Panc1 (cell line): ENCODE data around the gene PDXDC1. TPM values are rescaled to one million over a fixed set of nuclear protein-coding genes. Genes with fewer than 3 reads are reported as not detected.
"Not testable (repeated sequence)": the region's sequence is repeated elsewhere in the genome, so short reads cannot be mapped to it uniquely, and the experiment has no call there.

Experiments used
- ATAC-seq: fragments of 200-7000 bp; cut with Tn5 transposase; 2 replicates; pipeline ENCODE4 v1.9.1; 2020; ENCODE audit warnings: mild to moderate bottlenecking, moderate library complexity
- BruUV-seq: library from RNA; stranded (reverse); fragments of 400-500 nt; replicated peaks from 2 replicates; lab custom pipeline; 2021; lab: Mats Ljungman, UMichigan
- CTCF ChIA-PET: fragments of 300-600 bp; sonication (Branson Sonifier 250); formaldehyde crosslinking; loops from one replicate; lab custom pipeline; 2022; ENCODE audit warnings: antibody characterized with exemption; lab: Charles Lee
- POLR2A ChIA-PET: fragments of 300-600 bp; sonication (Branson Sonifier 250); formaldehyde crosslinking; loops from one replicate; lab custom pipeline; 2022; ENCODE audit warnings: antibody characterized with exemption; lab: Charles Lee
- DNase-seq: peaks from one replicate; pipeline ENCODE4 v3.0.0-alpha.2; 2010; ENCODE audit warnings: low read depth, low spot score
- H3K27ac ChIP-seq: 2 replicates; pipeline ENCODE4 v1.5.1; 2011; ENCODE audit warnings: mild to moderate bottlenecking, low read length, inconsistent platforms
- H3K27me3 ChIP-seq: fragments of 200-500 bp; sonication (Bioruptor generic); 2 replicates; pipeline ENCODE4 v1.6.0; 2014; ENCODE audit warnings: low read length, inconsistent platforms; ENCODE audit not compliant: control insufficient read depth, insufficient read depth
- H3K36me3 ChIP-seq: fragments of 200-500 bp; sonication (Bioruptor generic); 2 replicates; pipeline ENCODE4 v1.5.1; 2014; ENCODE audit warnings: inconsistent platforms, mild to moderate bottlenecking, low read length, moderate library complexity; ENCODE audit not compliant: control insufficient read depth, insufficient read depth
- H3K4me1 ChIP-seq: 2 replicates; pipeline ENCODE4 v1.5.1; 2011; ENCODE audit warnings: inconsistent platforms, mild to moderate bottlenecking, low read length, moderate library complexity; ENCODE audit not compliant: control insufficient read depth, insufficient read depth
- H3K4me3 ChIP-seq, 2 experiments: 2 replicates each; pipeline ENCODE4 v1.5.1; 2011 to 2012; ENCODE audit warnings: low read depth in 2 of 2, low read length in 2 of 2, mild to moderate bottlenecking in 2 of 2, inconsistent platforms in 1 of 2, moderate library complexity in 1 of 2
- H3K9me3 ChIP-seq: fragments of 200-500 bp; sonication (Bioruptor generic); 2 replicates; pipeline ENCODE4 v1.5.1; 2014; ENCODE audit warnings: low read depth, mild to moderate bottlenecking, inconsistent platforms, low read length, moderate library complexity; ENCODE audit not compliant: control insufficient read depth, insufficient read depth
- SIN3A ChIP-seq: IDR thresholded peaks from 2 replicates; pipeline ENCODE4 v1.6.1; 2012; ENCODE audit warnings: low read depth, mild to moderate bottlenecking, low read length, moderate library complexity, borderline replicate concordance; ENCODE audit not compliant: insufficient read depth
- in situ Hi-C: cut with HindIII; loops from 2 replicates; pipeline ENCODE4 v1.10.0; 2016; ENCODE audit warnings: low sequenced_read_pairs, low pct_unique_long_range_greater_than_20kb
- intact Hi-C: fragments of 100-400 bp; cut with micrococcal nuclease; formaldehyde crosslinking; loops from one replicate; pipeline ENCODE4 v1.10.0; 2022; ENCODE audit not compliant: unreplicated experiment
- total RNA-seq: library from RNA; stranded (reverse); gene quantifications from one replicate; pipeline ENCODE4 v1.2.1, GENCODE V29; 2021; ENCODE audit not compliant: unreplicated experiment

PDXDC1 gene
- total RNA-seq, 1 experiment from 2014 or later, result 103 TPM

GRCh38 chr16:15154650-15155562 lies 180.1 kb downstream of the PDXDC1 start:
- H3K36me3 ChIP-seq, CTCF ChIA-PET, H3K27me3 ChIP-seq, H3K4me1 ChIP-seq, in situ Hi-C loops, BruUV-seq, H3K9me3 ChIP-seq, intact Hi-C loops, POLR2A ChIA-PET: not testable (repeated sequence)
- TF ChIP-seq SIN3A, result peak; percentile 53; the same call in 1 of the 2 replicates
- peak; percentile 72 for DNase-seq
- peak overlapping the region; percentile 57; the same call in 1 of the 2 replicates for H3K27ac ChIP-seq
- peak; percentile 99 for ATAC-seq
- peak overlapping the region; percentile 50 to 56 for H3K4me3 ChIP-seq

- H3K4me1 ChIP-seq, POLR2A ChIA-PET, in situ Hi-C loops, intact Hi-C loops, H3K36me3 ChIP-seq, H3K27ac ChIP-seq, H3K9me3 ChIP-seq, H3K4me3 ChIP-seq, BruUV-seq, H3K27me3 ChIP-seq, CTCF ChIA-PET, DNase-seq, ATAC-seq: not testable (repeated sequence)
Observed at GRCh38 chr16:15157644-15158043, 182.8 kb downstream of the PDXDC1 start.

GRCh38 chr16:15159671-15160070 lies 184.8 kb downstream of the PDXDC1 start:
- H3K4me1 ChIP-seq, BruUV-seq, ATAC-seq, DNase-seq, CTCF ChIA-PET, in situ Hi-C loops, H3K36me3 ChIP-seq, H3K27me3 ChIP-seq, H3K27ac ChIP-seq, H3K9me3 ChIP-seq, H3K4me3 ChIP-seq, POLR2A ChIA-PET, intact Hi-C loops: not testable (repeated sequence)

- intact Hi-C loops, POLR2A ChIA-PET, H3K27ac ChIP-seq, ATAC-seq, in situ Hi-C loops, H3K36me3 ChIP-seq, H3K4me1 ChIP-seq, H3K4me3 ChIP-seq, CTCF ChIA-PET, DNase-seq, H3K9me3 ChIP-seq, BruUV-seq, H3K27me3 ChIP-seq: not testable (repeated sequence)
Observed at GRCh38 chr16:15160571-15160970, 185.7 kb downstream of the PDXDC1 start.

- H3K36me3 ChIP-seq, H3K4me1 ChIP-seq, H3K9me3 ChIP-seq, H3K27me3 ChIP-seq, ATAC-seq, CTCF ChIA-PET, POLR2A ChIA-PET, DNase-seq, H3K4me3 ChIP-seq, BruUV-seq, intact Hi-C loops, H3K27ac ChIP-seq, in situ Hi-C loops: not testable (repeated sequence)
Observed at GRCh38 chr16:15163055-15163454, 188.2 kb downstream of the PDXDC1 start.

GRCh38 chr16:15166177-15166576 lies 191.4 kb downstream of the PDXDC1 start:
- H3K36me3 ChIP-seq, H3K4me3 ChIP-seq, POLR2A ChIA-PET, in situ Hi-C loops, BruUV-seq, intact Hi-C loops, H3K27ac ChIP-seq, DNase-seq, H3K27me3 ChIP-seq, H3K9me3 ChIP-seq, ATAC-seq, CTCF ChIA-PET, H3K4me1 ChIP-seq: not testable (repeated sequence)

GRCh38 chr16:15168303-15168702 lies 193.5 kb downstream of the PDXDC1 start:
- POLR2A ChIA-PET, intact Hi-C loops, H3K27me3 ChIP-seq, BruUV-seq, H3K9me3 ChIP-seq, H3K27ac ChIP-seq, CTCF ChIA-PET, H3K36me3 ChIP-seq, ATAC-seq, H3K4me3 ChIP-seq, in situ Hi-C loops, DNase-seq, H3K4me1 ChIP-seq: not testable (repeated sequence)
